ENCODE data around the gene GSN.

DNA sequence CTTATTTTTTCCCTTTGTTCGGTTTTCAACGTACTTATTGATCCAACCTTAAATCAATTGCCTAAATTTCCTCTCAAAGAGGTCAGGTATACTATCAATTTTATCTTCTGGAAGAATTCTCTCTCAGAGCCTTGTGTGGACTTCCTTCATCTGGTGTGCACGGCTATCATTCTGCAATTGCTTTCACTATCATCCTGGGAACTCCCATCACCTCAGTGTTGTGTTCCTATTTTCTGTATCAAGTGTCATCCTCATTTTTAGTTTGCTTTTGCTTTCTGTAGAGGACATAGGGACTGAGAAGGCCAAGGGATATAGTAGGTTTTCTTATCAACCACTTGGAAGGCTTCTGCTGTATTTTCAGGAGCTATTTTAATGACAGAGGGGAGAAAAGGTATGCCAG is 90.8 kb downstream of the GSN start:
- TF ChIP-seq GZF1 (CRISPR knock-in tag; IDR thresholded peaks at IDR 0.05) (no peak), HMG20B (CRISPR knock-in tag; conservative IDR thresholded peaks at IDR 0.05) (no peak), YY1 (IDR thresholded peaks at IDR 0.05; ENCODE audit: insufficient read depth, insufficient replicate concordance, low read depth, low read length) (no peak), EED (CRISPR knock-in tag; IDR thresholded peaks at IDR 0.05) (no peak), ESRRA (CRISPR knock-in tag; IDR thresholded peaks at IDR 0.05; ENCODE audit: low read depth) (no peak)

Measured in HepG2 (cell line).